NCI-H2029 treated with DMSO at 0.1 percent for 48 hours (cell line): Measurements from ENCODE around the gene C1orf122.
"Not testable (repeated sequence)": the region's sequence is repeated elsewhere in the genome, so short reads cannot be mapped to it uniquely, and the experiment has no call there.

Experiments used
- DNase-seq: peaks from one replicate; lab custom pipeline; 2025; lab: John Stamatoyannopoulos, UW

C1orf122 gene

GRCh38 chr1:37807555-37808368 is at the start of gene C1orf122, which contains the start of gene YRDC:
Gene C1orf122 (plus strand): TSS chr1:37807790. CDS start chr1:37808405, 615 bp downstream.
Gene YRDC (minus strand): TSS chr1:37808208. CDS start chr1:37808180, 28 bp downstream.
- peak; percentile 96 for DNase-seq

- no peak for DNase-seq
These were observed 48.1 kb upstream of the C1orf122 start for GRCh38 chr1:37759451-37759850.

- DNase-seq: no peak
These were observed 46.0 kb upstream of the C1orf122 start for GRCh38 chr1:37761416-37762095.

- DNase-seq: no peak
These were observed 45.1 kb upstream of the C1orf122 start for GRCh38 chr1:37762516-37762915.

GRCh38 chr1:37763791-37764413 is 43.7 kb upstream of the C1orf122 start:
- DNase-seq: no peak

GRCh38 chr1:37764414-37764825 is 43.2 kb upstream of the C1orf122 start:
- no peak for DNase-seq

GRCh38 chr1:37764888-37765441 is 42.6 kb upstream of the C1orf122 start, which contains the start of gene EPHA10:
Gene EPHA10 (minus strand): TSS chr1:37765120. CDS start chr1:37765066, 54 bp downstream.
- peak; percentile 44 for DNase-seq

GRCh38 chr1:37765916-37766664 is 41.5 kb upstream of the C1orf122 start:
- DNase-seq: no peak

- no peak for DNase-seq
These were observed 40.1 kb upstream of the C1orf122 start for GRCh38 chr1:37767488-37767887.

- not testable (repeated sequence) for DNase-seq
These were observed 36.1 kb upstream of the C1orf122 start for GRCh38 chr1:37771440-37771839.

- no peak for DNase-seq
These were observed 30.6 kb upstream of the C1orf122 start for GRCh38 chr1:37776946-37777516.

GRCh38 chr1:37778654-37779053 is 28.9 kb upstream of the C1orf122 start:
- no peak for DNase-seq

GRCh38 chr1:37782491-37782890 is 25.1 kb upstream of the C1orf122 start:
- no peak for DNase-seq

- DNase-seq: no peak
These were observed 14.5 kb upstream of the C1orf122 start for GRCh38 chr1:37792943-37793686.

- DNase-seq: peak; percentile 68
These were observed 13.7 kb upstream of the C1orf122 start, which contains the start of gene MANEAL for GRCh38 chr1:37793773-37794371. Gene MANEAL (plus strand): TSS chr1:37793847. CDS start chr1:37794183, 336 bp downstream.

GRCh38 chr1:37794372-37795339 is 12.9 kb upstream of the C1orf122 start:
- DNase-seq: no peak

- DNase-seq: peak; percentile 50
These were observed 12.1 kb upstream of the C1orf122 start for GRCh38 chr1:37795340-37796125.
